HG03460 (cell line): Measurements from ENCODE around the gene JAML.

Experiments
- ATAC-seq: cut with Tn5 transposase; IDR thresholded peaks from one replicate; pipeline ENCODE4 v1.9.1; 2021; ENCODE audit not compliant: unreplicated experiment

Gene JAML

DNA sequence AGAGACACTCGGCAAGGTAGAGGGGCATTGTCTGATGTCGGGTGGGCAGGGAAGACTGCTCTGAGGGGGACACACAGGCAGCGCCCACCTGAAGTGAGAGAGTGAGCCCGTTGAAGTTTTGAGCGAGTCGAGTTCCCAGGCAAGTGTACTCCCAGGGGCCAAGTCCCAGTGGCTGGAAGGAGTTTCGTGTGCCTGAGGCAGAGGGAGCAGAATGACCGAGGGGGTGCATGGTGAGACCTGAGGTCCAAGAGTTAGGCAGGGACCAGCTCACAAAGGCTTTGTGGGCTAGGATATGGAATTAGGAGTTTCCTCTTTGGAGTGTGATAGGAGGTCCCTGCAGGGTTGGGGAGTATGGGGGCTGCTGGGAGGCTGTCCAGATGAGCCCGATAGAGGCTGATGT is 54.6 kb downstream of the JAML start:
- ATAC-seq: no peak

DNA sequence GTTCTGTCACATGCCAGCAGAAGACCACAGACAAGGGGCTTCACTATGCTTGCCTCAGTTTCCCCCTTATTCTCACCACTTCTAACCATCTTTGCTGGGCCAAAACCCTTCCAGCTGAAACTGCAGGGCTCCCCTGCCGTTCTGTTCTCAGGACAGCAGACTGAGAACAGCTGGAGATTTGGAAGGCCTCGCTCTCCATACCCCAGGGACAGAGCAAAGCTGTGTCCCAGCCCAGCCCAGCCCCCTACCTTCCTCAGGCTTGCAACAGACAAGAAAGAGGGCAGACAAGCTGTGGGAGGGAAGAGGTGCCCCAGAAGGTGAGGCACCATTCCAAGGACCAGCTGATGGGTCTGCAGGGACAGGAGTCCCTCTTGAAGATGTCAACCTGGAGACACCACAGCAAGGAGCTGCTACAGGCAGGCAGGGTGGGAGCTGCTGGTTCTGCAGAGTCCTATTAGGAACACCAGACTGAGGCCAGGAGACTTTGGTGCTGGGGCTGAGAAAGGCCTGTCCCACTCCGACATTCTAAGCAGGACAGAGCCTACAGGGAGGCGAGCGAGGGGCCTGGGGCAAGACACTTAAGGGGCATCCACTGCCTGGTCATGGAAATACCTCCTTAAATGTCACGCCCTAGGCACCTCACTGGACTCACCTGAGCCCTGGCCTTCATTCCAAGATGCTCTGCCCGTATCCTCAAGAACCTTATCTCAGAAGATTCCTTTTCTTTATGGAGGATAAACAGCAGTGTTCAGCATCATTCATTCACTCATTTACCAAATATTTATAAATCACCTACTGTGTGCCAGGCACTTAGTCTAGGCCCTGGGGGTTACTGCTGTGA is 55.3 kb downstream of the JAML start:
- no peak for ATAC-seq

DNA sequence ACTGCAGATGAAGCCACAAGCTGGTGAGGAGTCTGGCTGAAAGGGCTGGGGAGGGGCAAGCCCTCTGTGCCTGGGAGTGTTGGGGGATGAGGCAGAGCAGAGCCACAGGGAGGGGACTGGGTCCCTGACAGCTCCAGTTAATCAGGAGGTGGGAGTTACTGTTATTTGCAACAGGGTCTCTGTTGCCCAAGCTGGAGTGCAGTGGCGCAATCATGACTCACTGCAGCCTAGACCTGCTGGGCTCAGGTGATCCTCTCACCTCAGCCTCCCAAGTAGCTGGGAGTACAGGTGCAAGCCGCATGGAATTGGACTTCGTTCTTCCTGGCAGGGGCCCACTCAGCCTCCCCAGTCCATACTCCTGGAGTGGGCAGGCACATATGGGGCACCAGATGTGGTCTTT is 56.1 kb downstream of the JAML start:
- no peak for ATAC-seq

DNA sequence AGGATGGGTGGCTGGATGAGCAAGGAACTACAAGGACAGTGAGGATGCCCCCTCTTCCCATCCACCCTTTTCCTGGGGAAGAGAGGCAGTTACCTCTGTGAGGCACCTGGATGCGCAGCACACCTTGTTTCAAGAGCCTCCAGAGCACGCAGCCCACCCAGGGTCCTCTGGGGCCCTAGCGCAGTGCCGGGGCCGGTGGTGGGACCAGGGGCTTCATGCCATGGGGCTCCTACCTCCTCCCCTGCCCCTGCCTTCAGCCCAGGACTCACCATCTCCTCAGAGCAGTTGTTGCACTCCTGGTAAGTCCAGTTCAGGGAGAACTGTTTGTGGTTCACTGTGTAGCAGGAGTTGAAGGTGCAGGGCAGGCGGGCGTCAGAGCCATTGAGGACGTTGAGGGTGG is 56.5 kb downstream of the JAML start:
- ATAC-seq: no peak

DNA sequence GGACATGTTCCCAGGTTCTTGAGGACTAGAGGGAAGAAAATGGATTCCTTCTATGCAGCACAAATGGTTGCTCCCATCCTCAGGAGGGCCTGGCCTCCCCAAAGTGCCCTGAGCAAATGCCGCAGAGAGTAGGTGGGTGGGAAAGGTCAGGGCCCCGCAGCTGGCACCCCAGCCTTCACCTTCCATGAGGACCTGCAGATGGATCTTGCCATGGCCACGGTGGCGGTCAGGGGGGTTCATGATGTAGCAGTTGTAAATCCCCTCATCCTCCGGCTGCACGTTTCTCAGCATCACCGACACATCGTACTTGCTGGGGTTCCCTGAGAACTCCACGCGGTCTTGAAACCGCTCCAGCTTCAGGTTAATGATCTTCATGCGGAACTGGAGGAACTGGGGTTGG is 56.9 kb downstream of the JAML start:
- no peak for ATAC-seq

DNA sequence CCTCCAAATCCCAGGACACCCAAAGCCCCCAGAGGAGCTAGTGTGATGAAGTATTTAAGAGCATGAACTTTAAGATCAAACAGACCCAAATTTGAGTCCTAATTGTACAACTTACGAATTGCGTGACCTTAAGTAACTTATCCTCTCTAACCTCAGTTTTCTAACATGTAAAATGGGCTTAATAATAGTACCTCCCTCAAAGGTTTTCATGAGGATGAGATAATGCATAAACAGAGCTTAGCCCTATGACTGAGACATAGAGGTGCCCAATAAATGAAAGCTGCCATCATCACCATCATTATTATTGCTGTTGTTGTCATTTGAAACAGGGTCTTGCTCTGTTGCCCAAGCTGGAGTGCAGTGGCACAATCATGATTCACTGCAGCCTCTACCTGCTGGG is 57.6 kb downstream of the JAML start:
- no peak for ATAC-seq

DNA sequence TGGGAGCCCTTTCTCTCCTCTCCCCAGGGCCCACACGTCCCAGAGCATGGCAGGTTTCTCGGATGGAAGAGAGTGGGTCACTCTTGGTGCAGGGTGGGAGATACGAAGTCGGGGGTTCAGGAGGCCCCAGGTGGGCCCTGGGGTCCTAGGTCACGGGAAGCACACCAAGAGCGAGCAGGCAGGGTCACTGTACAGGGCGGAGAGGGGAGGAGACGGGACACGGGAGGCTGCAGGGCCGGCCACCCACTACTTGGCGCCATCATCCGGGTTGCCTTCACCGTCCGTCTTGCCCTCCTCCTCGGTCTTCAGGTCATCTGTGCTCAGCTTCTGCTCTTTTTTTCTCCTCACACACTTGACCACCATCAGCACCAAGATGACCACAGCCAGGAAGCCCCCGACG is 58.2 kb downstream of the JAML start:
- no peak for ATAC-seq

DNA sequence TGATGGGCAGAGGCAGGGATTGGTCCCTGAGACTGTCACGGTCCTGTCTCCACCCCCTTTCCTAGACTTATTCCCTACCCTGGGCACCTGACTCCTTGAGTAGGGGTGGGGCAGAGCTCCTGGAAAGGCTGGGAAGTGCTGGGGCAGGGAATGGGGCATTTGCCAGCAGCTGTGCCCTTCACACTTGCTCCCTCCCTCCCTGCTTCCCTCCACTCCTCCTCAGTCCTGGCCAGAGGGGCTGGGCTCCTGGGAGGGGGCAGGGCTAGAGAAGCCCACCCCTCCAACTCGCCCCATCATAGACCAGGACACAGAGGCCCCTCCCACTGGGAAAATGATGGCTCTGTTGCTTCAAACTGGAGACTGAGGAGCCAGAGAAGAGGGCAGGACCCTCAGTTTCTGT is 59.9 kb downstream of the JAML start:
- ATAC-seq: no peak

DNA sequence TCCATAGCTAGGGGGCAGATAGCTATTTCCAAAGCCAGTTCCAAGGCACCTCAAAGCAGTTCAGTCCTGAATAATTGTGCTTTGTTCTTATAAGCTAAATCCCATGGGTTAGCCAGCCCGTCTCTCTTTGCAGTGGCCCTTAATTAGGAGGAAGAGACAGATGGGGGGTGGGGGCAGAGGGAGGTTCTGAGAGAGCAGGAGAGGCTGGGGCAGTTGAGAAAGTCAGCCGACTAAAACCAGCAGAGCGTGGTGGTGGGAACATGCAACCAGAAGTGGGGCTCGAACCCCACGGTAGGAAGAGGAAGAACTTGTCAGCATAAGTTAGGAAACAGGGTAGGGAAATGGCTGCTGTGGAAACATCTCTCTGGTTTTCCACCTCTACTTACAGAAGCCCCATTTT is 61.3 kb downstream of the JAML start:
- no peak for ATAC-seq

DNA sequence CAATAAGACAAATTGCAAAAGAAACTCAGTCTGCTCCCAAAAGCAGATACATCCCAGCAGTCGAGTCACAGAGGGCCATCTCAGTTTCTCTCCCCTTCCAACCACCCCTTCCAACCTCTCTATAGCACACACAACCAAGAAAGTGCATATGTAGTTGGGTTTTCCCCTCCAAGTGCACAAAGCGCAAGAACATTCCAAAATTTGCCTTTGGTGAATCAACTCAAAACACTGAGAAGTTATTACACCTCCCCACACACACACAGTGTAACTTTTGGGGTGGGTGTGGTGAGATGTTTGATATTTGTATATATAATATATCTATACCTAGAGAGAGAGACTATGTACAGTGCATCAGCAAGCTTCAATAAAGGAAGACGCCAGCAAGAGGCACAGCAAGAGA is 62.0 kb downstream of the JAML start:
- ATAC-seq: no peak

DNA sequence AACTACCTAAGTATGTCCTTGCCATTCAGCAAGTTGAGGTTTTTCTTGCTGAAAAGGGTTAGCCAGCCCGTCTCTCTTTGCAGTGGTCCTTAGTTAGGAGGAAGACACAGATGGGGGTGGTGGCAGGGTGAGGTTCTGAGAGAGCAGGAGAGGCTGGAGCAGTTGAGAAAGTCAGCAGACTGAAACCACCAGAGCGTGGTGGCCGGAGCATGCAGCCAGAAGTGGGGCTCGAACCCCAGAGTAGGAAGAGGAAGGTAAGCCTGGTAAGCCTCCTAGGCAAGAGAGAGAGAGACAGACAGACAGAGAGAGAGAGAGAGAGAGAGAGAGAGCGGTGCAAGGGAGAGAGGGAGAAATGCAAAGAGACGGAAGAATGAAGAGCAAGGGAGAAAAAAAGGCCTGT is 63.0 kb downstream of the JAML start:
- no peak for ATAC-seq

DNA sequence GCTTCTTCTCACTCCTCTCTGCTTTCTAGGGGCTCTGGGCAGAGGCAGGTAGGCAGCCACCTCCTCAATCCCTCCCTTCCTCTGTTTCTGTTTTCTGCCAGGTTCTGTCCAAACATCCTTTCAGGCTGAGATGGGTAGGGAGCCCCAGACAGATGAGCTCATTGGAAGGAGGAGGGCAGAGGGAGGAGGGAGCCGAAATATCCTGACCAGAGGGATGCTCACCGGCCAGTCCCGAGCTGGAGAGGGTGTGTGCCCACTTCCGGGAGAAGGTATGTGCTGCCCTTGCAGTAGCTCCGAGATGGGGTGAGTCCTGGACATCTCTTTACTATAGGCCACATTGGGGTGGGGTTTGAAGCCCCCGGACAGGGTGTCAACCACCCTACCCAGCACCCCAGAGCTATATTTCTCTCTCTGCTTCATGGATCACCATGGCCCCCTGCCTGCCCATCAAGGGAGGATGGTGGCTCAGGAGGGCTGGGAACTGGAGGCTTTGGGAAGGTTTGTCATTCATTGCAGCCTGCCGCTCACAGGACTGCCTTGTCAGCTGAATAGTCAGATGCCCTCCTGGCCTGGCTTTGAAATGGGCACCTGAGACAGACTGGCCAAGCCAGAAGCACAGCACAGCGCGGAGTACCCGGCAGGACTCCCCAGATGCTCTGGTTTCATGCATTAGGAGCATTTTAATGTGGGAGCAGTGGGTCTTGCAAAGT is 67.5 kb downstream of the JAML start:
- ATAC-seq: no peak

DNA sequence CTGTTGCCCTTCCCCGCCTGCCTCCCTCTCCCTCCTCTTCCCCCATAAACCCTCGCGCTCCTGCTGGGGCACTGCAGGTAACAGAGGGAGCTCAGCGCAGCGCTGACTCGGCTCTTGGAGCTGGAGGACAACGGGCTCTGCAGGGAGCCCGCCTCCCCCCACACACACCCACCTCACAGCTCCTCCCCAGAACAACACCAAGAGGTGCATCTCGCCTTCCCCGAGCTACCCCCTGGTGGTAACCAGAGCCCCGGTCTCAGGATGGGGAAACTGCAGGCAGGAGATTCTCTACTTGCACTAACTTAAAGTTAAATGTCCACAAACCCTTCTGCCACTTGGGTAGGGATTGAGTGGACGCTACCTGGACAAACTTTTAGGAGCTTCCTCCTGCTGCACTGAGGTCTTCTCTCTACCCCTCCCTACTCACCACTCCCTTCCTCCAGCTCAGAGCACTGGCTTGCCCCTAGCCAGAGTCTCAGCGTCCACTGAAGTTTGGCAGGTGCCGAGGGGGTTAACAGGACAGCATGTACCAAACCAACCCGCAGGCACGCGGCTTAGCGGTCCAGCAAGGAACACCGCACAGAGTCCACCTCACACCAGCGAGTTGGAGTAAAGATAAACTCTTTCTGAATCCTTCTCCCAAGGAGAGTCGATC is 68.2 kb downstream of the JAML start:
- ATAC-seq: no peak

DNA sequence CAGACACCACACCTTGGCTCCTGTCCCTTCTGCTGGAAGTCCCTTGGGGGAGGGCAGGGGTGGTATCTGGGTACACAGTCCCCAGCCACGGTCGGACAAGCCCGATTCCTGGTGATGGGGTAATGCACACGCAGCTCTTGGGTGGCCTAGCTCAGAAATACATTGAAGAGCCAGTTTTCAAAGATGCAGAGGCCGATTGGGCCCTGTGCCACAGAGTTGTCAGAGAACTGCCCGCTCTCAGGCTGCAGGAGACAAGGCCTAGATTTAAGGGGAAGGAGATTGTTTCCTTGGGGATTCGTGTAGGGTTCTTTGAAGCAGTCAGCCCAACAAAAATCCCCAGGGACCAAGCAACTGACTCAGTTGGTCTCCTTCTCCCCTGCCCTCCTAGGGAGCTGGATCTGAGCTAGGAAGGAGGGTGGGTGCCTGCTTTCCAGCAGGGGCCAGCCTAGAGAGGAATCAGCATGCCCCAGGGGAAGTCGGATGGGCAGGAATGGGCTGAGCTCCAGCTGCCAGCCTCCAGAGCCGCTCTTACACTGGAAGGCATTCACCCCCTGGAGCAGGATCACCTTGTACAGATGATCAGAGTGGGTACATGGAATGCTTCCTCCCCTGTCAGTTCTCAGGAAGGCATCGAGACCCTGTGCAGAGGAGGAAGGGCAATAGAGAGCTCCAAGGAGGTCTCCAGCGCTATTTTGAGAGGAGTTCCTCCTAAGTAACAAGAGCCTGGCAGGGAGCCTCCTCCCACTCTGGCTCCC is 68.9 kb downstream of the JAML start:
- ATAC-seq: no peak

DNA sequence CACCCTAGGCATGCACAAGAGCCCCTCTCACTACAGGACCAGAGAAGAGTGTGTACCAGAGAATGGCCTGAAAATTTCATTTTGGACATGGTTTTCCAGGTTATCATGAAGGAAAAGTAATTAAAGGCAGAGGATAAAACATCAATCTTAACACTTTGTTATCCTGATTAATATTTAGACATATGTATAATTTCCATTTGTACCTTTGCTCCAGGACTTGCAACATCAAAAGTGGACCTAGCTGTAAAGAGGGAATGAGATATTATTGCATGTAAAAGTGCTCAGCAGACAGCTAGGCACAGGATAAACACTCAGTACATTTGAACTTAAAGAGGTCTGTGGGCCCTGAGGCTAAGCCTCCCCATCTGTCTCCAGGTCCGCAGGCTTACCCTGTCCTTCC is 70.2 kb downstream of the JAML start:
- ATAC-seq: no peak

DNA sequence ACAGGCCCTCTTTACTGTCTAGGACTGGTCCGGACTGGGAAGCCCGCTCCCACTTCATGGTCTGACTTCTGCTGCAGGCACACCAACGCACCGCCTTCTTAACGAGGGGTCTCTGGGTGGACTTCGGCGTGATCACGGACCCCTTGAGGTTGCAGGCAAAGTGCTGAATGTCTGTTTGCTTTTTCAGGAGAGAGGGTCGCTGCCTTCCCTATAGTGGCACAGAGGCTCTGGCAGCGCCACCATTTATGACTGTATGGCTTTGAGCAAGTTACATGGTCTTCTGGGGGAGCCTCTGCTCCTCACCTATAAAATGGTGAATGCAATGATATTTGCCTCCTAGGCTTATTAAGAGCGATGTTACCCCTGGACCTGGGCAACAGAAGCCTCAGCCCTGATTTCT is 70.8 kb downstream of the JAML start:
- no peak for ATAC-seq

DNA sequence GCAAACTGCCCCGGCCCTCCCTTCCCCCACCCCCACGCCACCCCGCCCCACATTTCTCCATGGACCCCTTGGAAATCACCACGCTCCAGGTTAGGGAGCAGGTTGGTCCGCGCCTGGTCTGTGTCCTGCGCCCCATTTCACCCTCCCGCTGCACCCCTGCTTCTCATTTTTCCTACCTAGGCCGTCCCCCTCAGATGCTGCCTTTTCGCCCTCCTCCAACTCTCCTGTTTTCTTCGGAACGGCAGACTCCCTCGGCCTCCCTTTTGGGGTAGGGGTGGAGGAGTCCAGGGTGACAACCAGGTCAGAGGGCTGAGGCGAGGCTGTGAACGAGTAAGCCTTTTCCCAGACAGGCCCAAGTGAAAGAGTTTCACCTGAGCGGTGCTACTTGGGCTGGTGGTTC is 71.3 kb downstream of the JAML start:
- ATAC-seq: no peak

DNA sequence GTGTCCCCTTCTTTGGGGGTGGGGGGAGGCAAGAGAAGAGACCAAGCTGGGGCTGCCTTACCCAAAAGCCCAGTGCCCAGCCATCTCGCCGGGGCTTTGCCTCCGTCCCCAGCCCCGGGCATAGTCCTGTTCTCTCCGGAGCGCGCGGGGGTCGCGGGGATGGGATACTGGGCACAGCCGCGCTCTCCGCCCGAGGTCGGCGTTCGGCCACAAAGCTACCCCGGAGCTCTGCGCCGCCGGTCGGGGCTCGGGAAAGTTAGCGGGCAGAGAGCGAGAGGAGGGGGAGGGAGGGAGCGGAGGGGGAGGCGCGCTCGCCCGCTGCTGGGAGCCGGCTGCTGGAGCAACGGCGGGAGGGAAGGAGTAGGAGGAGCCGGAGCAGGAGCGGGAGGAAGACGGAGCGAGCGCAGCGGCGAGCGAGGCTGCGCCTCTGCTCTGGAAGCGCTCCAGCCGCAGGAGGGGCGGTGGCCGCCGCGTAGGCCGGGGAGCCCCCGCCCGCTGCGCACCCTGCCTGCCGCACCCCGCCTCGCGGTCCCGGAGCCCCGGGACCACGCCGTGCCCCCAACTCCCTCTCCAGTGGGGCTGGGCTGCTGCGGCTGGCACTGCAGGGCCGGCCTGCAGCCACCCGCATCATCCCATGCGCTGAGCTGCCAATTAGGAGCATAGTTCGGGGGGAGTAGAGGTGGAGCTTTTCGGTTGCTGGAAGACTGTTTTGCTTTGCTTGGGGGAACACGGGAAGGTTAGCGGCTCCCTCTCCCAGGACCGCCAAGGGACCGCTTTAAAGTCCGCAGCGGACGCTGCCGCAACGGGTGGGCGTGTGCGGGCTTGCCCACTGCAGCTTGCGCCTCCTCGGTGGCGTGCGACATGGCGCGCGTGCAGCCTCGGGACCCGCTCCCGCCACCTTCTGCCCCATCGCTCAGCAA is 72.0 kb downstream of the JAML start, which contains the start of gene SCN4B:
Gene SCN4B (minus strand): TSS at position 272 of the 920 bp plus-strand sequence. CDS start 150 bp downstream, at position 122.
- ATAC-seq: no peak

DNA sequence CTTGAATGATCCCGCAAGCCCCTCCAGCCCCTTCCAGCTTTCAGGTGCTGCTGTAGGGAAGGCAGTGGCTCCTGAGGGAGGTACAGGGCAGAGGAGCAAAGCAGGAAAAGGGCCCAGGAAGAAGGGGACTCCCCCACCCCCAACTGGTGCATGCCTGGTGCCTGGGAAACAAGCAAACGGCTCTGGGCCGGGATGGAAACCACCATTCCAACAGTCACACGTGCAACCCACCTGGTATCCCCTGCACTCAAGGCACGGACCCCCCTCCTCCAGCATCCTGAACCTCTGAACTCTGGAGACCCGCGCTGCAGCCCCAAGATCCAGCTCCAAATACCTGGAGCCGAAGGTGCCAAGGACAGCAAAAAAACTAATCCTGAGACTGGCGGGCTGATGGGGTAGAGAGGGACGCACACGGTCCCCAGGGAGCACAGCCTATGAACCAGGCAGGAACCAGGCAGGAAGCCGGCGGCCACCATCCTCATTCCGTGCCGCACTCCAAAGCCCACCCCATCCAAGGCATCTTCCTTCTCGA is 72.7 kb downstream of the JAML start:
- ATAC-seq: no peak

DNA sequence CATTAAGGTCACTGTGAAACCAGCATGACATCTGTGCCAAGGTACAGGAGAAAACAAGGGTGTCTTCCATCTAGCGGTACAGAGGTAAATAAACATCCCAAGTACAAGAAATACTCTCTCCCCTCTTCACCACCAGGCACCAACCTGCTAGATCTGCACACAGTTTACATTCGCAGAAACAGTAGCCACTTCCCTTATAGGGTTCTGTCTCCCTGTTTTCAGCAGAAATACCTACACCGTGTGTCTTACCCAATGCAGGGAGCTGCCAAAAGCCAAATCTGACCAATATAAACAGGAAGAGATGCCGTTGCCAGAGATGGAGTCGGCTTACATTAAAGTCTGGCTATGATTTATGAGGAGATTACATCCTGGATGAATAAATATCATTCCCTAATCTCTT is 73.4 kb downstream of the JAML start:
- ATAC-seq: no peak
